NT2/D1 (cell line): ENCODE data around the gene RTN3.

Experiments used
- DNase-seq: peaks from one replicate; pipeline ENCODE4 v3.0.0-alpha.2; 2011; ENCODE audit warnings: low read depth, low spot score
- H3K27me3 ChIP-seq: 2 replicates; pipeline ENCODE4 v1.6.0; 2011; ENCODE audit warnings: mild to moderate bottlenecking; ENCODE audit not compliant: insufficient read length, insufficient read depth
- H3K36me3 ChIP-seq: 2 replicates; pipeline ENCODE4 v1.6.1; 2011; ENCODE audit warnings: mild to moderate bottlenecking, low read length, mixed read lengths; ENCODE audit not compliant: insufficient read depth, insufficient read length
- H3K4me1 ChIP-seq: 2 replicates; pipeline ENCODE4 v1.5.1; 2011; ENCODE audit not compliant: insufficient read depth, insufficient read length
- H3K4me3 ChIP-seq: 2 replicates; pipeline ENCODE4 v1.5.1; 2011; ENCODE audit warnings: low read depth; ENCODE audit not compliant: insufficient read length
- H3K9ac ChIP-seq: 2 replicates; pipeline ENCODE4 v1.6.0; 2011; ENCODE audit warnings: low read depth; ENCODE audit not compliant: insufficient read length
- H3K9me3 ChIP-seq: 2 replicates; pipeline ENCODE4 v1.5.1; 2011; ENCODE audit warnings: mild to moderate bottlenecking, low read length; ENCODE audit not compliant: insufficient read depth
- SUZ12 ChIP-seq: IDR thresholded peaks from 2 replicates; pipeline ENCODE4 v1.6.1; 2011; ENCODE audit not compliant: insufficient read length, insufficient read depth; ENCODE audit errors: extremely low read depth
- YY1 ChIP-seq: IDR thresholded peaks from 2 replicates; pipeline ENCODE4 v1.6.1; 2011; ENCODE audit not compliant: insufficient read length, insufficient read depth
- ZNF274 ChIP-seq: IDR thresholded peaks from 2 replicates; pipeline ENCODE4 v1.6.1; 2011; ENCODE audit warnings: mild to moderate bottlenecking, low read depth, low read length

RTN3 gene

DNA sequence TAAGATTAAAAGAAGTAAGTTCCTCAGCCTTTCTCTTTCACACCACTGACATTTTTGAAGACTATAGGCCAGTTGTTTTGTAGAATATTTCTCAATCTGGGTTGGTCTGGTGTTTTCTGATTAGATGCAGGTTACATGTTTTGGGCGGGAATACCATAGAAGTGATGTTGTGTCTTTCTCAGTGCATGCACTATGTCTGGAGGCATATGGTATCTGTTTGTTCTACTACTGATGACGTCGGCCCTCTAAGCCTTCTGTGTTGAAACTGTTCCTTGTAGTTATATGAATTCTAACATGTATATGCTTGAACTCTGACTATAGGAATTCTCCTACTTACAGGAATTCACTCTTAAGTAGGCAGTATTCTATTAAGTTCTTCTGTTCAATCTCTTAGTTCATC is 65.7 kb downstream of the RTN3 start:
- H3K4me3 ChIP-seq, result no peak overlapping the region
- no peaks in the 10 kb centered on the region for H3K9me3 ChIP-seq
- H3K27me3 ChIP-seq, result no peaks in the 10 kb centered on the region
- H3K4me1 ChIP-seq, result peaks cover 2% of the 10 kb centered on the region
- H3K36me3 ChIP-seq, result peaks cover 19% of the 10 kb centered on the region
- H3K9ac ChIP-seq, result no peak overlapping the region
- TF ChIP-seq ZNF274, result no peak
- no peak for TF ChIP-seq YY1
- DNase-seq, result no peak

DNA sequence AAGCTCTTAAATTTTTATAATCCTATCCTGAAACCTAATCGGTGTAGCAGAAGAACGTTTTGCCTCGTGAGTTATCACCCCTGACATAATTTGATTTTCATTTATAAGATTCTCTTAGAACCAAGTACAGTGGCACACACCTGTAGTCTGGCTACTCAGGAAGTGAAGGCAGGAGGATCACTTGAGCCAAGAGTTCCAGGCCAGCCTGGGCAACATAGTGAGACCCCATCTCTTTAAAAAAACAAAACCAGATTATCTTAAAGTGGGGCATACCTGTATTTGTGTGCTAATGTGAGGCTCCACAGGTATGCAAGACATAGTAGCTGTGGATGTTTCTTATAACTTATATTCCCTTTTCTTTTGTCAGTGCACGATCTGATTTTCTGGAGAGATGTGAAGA is 68.3 kb downstream of the RTN3 start:
- no peak for DNase-seq
- Histone ChIP-seq H3K9ac (no peak overlapping the region), H3K27me3 (no peaks in the 10 kb centered on the region), H3K9me3 (no peaks in the 10 kb centered on the region), H3K36me3 (peaks cover 29% of the 10 kb centered on the region), H3K4me3 (no peak overlapping the region), H3K4me1 (peaks cover 2% of the 10 kb centered on the region)
- TF ChIP-seq SUZ12, result no peak
- TF ChIP-seq YY1, result no peak
- no peak for TF ChIP-seq ZNF274

DNA sequence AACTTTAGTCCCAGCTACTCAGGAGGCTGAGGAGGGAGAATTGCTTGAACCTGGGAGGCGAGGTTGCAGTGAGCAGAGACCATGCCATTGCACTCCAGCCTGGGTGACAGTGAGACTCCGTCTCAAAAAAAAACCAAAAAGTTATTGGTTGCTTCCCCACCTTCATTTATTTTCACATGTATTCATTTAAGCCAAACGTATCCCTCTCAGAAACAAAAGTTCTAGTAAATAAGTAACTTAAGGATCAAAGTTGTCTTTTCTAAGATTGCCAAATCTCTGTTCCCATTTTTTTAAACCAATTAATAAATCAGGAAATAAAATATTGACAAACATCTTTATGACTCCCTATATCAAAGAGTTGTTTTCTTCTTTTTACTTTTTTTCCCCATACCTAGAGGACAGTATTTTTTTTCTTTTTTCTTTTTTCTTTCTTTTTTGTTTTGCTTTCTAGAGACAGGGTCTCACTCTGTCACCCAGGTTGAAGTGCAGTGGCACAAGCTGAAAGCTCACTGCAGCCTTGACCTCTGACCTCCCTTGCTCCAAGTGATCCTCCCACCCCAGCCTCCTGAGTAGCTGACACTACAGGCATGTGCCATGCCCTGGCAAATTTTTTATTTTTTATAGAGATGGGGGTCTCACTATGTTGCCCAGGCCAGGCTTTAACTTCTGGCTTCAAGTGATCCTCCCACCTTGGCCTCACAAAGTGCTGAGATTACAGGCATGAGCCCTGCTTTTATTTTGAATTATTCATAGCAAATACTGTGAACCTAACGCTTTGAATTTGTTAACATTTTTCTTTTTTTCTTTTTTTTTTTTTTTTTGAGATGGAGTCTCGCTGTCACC is 75.8 kb downstream of the RTN3 start:
- peaks cover 44% of the 10 kb centered on the region for H3K36me3 ChIP-seq

DNA sequence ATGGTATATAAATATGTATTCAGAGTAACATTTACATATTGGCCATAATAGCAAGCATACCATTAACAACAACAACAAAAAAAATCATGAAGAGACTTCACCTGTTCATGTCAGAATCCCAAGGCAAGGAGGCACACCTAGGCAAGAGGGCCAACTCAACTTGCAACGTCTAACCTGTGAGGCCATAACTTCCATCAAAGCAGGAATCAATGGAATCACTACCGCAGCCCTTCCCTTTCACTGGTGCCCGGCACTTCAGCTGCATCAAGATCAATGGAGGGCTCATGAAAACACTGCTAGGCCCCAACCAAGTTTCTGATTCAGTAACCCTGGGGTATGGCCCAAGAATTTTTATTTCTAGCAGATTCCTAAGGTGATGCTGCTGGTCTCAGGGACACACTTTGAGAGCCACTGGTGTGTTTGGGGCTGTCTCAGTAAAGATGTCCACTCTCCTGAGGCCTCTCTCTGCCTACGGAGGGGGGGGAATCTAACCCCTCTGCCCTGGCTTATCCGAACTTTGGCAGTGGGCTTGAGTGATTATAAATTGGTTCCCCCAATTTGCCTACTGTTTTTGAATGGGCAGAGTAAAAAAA is 79.3 kb downstream of the RTN3 start:
- H3K36me3 ChIP-seq, result peaks cover 51% of the 10 kb centered on the region

More for the DNA sequence above, 75.8 kb downstream of the RTN3 start:
- H3K4me3 ChIP-seq, result no peak overlapping the region
- no peak for TF ChIP-seq SUZ12
- TF ChIP-seq YY1, result no peak
- H3K4me1 ChIP-seq, result no peaks in the 10 kb centered on the region
- H3K9ac ChIP-seq, result no peak overlapping the region
- no peaks in the 10 kb centered on the region for H3K27me3 ChIP-seq
- no peaks in the 10 kb centered on the region for H3K9me3 ChIP-seq
- no peak for DNase-seq

DNA sequence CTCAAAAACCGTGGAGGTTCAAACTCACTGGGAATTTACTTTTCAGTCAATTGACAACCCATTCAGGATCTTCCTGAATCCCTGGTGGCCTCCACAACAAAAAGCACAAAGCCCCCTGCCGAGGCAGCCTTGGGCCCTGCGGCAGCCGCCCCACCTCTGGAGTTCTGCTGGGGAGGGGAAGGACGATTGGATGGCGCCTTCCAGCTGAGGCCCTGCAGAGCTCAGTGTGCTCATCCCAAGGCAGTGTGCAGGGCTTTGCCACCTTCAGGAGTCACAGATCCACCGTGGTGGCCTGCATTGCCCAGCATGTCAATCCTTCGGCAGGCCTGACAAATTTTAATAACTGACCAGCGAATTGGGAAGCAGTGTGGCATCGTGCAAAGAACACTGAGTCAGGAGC is 79.9 kb downstream of the RTN3 start:
- peaks cover 18% of the 10 kb centered on the region for H3K4me1 ChIP-seq
- H3K9me3 ChIP-seq, result no peaks in the 10 kb centered on the region
- TF ChIP-seq YY1, result no peak
- TF ChIP-seq SUZ12, result no peak
- TF ChIP-seq ZNF274, result no peak
- DNase-seq, result no peak
- peaks cover 57% of the 10 kb centered on the region for H3K36me3 ChIP-seq
- peak overlapping the region; percentile 99 for H3K9ac ChIP-seq
- peak overlapping the region; percentile 92 for H3K4me3 ChIP-seq
- H3K27me3 ChIP-seq, result no peaks in the 10 kb centered on the region

More for the DNA sequence above, 79.3 kb downstream of the RTN3 start:
- peak overlapping the region; percentile 26 for H3K9ac ChIP-seq
- peaks cover 12% of the 10 kb centered on the region for H3K4me1 ChIP-seq
- no peak for DNase-seq
- H3K27me3 ChIP-seq, result no peaks in the 10 kb centered on the region
- H3K4me3 ChIP-seq, result peak overlapping the region; percentile 19
- TF ChIP-seq ZNF274 (no peak), SUZ12 (no peak), YY1 (no peak)
- no peaks in the 10 kb centered on the region for H3K9me3 ChIP-seq

DNA sequence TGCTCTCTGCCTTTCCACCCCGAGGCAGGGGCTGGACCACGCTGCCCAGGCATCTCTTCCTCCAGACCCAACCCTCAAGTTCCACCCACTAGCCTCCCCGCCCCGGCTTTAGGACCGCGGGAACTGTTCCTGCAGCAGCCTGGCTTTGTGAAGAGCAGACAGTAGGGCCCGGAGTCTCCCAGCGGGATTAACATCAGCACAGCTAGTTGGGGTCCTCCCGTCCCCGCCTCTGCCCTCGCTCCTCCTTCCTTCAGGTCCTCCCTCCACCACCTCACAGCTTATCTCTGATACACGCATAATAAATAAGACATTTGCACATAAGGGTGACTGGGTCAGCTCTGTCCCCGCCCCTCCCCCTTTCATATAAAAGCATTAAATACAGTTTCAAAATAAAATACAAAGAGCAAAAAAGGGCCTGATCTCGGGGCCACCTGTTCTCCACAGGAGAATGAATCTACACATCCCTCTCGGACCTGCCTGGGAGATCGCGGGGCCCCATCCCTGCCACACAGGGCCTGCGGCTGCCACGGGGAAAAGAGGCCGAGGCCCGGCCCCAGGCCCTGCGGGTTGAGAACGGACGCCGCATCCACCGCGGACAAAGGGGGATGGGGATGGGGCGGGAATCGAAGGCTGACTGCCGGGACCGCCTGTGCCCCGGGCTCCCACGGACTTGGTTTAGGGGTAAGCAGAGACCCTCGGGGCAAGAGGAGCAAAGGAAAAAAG is 80.8 kb downstream of the RTN3 start:
- Histone ChIP-seq H3K4me1 (peaks cover 22% of the 10 kb centered on the region), H3K9ac (peak overlapping the region; percentile 99), H3K27me3 (no peaks in the 10 kb centered on the region), H3K4me3 (peak overlapping the region; percentile 92), H3K9me3 (no peaks in the 10 kb centered on the region), H3K36me3 (peaks cover 59% of the 10 kb centered on the region)
- peak; percentile 80 for DNase-seq
- TF ChIP-seq ZNF274, result no peak
- TF ChIP-seq YY1, result no peak
- TF ChIP-seq SUZ12, result no peak
